GM21390 (cell line): ENCODE measurements around the gene CCL27.

ENCODE experiments used
- ATAC-seq: cut with Tn5 transposase; IDR thresholded peaks from one replicate; pipeline ENCODE4 v1.9.1; 2021; ENCODE audit not compliant: unreplicated experiment

The CCL27 gene, protein sequence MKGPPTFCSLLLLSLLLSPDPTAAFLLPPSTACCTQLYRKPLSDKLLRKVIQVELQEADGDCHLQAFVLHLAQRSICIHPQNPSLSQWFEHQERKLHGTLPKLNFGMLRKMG

DNA sequence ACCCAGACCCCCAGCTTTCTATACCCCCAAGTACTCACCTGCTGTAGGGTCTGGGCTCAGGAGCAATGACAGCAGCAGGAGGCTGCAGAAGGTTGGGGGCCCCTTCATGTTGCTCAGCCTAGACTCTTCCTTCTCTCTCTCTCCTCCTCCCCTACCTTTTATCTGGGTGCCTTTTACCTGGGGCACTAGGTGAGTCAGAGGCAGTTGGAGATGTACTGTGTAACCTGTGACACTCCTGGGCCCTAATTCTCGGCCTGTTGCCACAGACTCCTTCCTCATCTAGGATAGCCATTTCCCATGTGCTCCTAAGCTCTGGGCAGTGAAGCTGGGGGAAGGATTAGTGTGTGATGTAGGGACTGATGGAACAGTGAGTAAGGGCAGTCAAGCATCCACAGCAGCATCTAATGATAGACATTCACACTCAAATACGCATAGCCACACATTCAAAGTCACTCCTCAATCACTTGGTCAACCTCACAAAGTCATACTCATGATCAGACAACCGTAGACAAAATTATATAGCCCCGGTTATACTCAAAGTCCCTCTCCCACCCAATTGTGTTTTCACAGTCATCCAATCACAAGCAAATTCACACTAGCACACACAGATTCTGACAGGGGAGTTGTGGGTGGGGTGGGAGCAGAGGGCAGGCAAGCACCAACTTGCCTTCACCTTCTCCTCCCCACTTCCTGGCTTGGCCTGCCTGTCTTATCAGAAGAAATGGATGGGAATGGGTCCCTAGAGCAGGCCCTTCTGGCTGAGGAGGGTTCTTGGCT lies at the start of gene CCL27:
Gene CCL27, minus strand, starts transcription at position 132 of the 777 bp plus-strand sequence. Its CDS starts 24 bp downstream, at position 108.
- no peak for ATAC-seq

DNA sequence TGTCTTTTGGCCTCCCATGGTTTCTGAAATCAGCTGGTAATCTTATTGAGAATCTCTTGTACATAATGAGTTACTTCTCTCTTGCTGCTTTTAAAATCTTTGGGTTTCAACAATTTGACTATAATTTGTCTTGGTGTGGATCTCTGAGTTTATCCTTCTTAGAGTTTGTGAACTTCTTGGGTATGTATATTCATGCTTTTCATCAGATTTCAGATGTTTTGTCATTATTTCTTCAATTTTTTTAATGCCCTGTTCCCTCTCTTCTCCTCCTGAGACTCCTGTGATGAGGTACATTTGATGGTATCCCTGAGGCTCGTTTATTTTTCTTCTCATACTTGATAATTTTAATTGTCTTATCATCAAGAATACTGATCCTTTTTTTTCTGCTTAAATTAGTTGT lies 49.7 kb upstream of the CCL27 start:
- ATAC-seq: no peak

- no peak for ATAC-seq
These were observed 47.6 kb upstream of the CCL27 start, which contains the start of gene CCL21 for GRCh38 chr9:34710023-34710422. TSS of gene CCL21 (minus strand) at chr9:34710136. CDS start at chr9:34710066, 70 bp downstream.

DNA sequence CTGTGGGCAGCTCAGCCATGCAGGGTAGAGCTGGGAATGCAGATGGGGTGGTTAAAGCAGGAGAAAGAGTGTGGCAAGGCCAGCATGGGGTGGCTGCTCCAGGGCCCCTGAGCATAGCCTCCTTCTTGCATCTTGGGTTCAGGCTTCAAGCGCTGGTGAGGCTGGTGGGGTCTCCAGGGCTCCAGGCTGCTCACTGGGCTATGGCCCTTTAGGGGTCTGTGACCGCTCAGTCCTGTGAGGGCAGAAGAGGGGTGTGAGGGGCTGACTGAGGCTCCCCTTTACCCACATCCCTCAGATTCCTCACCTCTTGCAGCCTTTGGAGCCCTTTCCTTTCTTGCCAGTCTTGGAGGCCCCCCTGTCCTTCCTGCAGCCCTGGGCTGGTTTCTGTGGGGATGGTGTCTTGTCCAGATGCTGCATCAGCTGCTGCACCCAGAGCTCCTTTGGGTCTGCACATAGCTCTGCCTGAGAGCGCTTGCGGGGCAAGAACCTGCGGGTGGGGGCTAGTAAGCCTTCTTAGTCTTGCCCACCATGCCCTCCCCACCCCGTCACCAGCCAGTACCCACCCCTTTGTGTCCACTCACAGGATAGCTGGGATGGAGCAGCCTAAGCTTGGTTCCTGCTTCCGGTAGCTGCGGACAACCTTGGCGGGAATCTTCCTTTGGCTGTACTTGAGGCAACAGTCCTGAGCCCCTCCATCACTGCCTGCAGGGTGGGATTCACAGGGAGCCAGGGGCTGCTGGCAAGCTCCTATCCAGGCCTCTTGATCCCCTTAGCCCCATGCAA lies 46.9 kb upstream of the CCL27 start:
- no peak for ATAC-seq

DNA sequence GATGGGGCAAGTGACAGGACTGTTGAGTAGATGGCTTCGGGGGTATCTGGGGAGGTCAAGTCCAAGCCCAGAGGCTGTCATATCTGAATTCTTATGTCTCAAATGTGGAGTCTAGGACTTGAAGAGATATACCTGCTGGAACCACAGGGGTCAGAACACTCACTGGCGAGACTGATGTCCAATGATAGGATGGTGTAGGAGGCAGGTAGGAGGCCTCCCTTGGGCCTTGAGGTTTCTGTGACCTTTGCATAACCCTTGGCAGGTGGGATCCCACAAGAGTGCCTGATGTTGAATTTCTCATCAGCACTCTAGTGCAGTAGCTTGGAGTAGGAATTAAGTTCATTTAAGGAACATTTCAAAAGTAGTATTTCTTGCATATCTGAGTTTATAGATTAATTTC lies 44.7 kb upstream of the CCL27 start:
- no peak for ATAC-seq

DNA sequence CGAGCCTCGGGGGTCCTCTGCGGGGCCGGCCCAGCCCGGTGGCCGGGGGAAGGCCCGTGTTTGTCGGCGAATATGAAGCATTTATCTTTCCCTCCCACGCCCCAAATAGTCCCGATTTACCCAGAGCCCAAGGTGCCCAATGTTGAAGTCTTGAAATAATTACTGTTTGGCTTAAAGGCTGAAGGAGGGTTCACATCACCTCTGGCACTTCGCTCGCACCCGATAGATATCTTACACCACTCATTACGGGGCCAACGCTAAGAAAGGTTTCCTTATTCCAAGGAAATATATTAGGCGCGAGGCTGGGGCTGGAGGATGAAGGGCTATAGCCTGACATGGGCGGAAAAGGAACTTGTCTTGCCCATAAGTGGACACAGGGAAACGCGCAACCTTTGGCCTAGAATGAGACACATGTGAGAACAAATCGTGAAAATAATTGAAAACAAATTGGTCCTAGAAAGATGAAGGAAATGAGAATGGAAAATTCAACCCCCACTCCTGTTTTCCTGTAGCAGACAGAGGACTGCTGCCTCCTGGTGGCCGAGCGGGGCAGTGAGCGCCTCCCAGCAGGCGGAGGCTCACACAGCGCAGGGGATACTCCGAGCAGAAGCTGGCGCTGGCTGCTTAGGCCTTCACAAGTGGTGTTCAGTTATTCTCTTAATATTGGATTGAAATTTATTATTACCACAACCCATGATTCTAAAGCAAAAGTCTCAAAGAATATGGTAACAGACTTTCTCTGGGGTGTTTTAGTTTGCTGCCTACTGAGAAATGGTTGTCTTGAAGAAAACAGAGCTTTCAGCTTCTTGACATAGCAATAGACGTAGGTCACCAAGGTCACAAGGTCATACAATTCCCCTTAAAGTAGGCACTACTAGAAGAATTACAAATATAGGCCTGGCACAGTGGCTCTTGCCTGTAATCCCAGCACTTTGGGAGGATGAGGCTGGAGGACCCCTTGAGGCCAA lies 39.6 kb upstream of the CCL27 start:
- ATAC-seq: peak; percentile 75

DNA sequence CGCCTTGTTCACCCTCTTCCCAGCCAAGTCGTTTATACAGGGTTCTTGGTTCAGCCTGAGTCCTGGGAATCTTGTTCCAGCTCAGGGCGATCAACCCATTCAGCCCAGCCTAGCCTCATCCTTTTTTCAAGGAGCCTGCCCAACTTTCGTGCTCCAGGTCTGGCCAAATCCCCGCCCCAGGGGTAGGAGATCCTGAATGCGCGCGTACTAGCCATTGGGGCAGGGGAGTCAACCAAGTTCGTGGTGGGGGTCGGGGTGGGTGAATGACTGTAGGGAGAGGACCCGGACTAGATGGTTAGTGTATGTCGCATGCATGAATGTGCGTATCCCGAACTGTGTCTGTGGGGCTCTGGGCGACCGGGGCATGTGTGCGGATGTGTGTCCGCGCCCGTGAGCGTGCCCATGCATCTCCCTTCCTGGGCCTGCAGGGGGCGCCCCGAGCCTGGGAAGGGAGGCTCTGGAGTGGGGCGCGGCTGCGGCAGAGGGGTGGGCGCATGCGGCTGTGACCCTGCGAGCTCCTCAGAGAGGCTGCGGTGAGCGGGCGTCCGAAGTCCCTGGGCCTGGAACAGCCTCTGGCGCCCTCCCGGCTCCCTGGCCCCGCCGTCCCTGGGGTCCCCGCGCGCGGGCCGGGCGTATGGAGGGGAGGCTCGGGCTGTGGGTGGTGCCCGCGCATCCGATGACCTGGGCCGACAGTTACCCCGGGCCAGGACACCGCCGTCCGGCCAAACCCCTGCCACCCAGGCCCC lies 38.7 kb upstream of the CCL27 start:
- ATAC-seq: peak; percentile 72

DNA sequence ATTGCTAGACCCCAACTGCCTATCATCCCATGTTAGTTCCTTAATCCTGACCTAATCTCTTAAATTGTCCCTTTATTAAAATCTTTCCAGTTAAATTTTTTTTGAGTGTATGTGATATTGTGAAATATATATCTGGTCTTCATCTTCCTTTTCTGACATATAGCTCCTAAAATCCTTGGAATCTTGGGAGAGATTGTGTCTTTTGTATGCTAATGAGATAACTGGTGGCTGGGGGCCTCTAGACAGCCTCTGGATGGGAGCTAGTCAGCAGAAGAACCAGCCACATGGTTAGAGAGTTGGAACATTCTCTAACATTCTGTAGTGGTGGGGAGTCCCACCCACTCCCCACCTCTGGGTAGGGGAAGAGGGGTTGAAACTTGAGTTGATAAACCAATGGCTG lies 32.4 kb upstream of the CCL27 start:
- ATAC-seq: no peak

GRCh38 chr9:34693560-34693959 lies 31.1 kb upstream of the CCL27 start:
- ATAC-seq: no peak

DNA sequence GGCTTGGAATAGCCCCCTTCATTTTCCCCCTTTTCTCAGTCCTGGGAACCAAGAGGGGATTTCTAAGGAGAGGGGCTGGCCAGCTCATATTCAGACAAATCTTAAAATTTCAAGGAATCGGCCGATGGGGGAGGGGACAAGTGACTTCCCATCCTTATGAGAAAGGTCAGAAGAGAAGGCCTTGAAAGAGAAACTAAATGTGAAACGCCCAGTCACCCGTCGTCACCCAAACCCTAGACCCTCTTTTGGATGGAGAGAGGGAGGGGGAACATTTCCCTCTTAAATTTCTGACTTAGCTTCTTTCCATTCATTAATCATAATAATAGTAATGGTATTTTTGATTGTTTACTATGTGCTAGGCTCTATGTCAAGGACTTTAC lies 29.5 kb upstream of the CCL27 start:
- ATAC-seq: no peak

DNA sequence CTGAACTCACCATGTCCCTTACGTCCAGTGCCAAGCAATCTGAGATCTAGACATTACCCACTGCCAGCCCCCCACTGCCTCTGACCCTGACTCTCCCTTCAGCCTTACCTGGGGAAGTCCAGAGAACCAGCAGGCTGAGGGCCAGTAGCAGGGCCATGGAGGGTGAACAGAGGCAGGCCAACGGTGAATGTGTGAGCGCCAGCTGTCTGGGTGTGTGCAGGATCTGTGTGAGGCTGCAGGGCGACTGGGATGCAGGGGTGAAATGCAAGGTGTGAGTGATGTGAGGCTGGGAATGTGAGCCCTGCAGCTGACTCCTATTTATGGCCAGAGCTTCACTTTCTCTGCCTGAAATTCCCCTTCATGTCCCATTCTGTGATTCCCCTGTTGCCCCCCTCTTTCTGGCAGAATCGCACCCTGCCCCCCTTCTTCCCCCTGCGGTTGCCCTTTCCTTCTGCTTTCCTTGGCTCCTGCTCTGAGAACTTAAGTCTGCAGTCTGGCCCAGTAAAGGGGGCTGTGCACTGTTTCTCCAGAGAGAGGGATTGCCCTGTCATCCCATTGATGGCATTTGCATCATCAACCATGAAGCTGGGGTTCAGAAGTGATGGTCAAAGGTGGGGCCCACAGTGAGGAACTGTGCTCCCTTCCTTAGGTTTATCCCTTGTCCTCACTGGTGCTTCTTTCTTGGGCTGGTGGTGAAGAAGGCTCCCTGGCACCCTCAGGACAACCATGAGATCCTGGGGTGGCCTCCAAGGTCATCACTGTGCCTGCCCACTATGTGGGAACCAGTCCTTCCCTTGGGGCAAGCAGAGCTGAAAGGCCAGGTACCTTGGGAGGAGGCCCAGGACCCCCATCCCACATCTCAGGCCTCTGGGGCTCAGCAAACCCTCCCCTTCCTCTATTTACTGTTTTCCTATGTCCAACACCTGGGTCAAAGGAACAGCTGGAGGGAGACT lies 28.8 kb upstream of the CCL27 start, which contains the start of gene CCL19:
Gene CCL19, minus strand, starts transcription at position 294 of the 953 bp plus-strand sequence. Its CDS starts 137 bp downstream, at position 157.
- ATAC-seq: no peak

DNA sequence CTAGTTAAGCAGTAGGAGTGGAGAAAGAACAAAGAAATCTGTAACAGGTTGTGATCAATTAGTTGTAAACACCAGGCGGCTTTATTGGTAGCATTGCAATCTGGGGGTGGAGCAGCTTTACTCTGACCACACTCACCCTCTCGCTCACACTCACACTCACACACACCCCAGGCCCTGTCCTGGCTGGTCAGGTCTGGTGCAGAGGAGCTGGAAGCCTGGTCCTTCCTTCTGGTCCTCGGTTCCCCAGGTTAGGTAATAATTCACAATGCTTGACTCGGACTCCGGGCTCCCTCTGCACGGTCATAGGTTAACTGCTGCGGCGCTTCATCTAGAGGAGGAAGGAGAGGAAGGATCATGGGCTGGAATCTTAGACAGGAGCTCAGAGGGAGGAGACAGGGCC lies 27.1 kb upstream of the CCL27 start:
- ATAC-seq: no peak

- no peak for ATAC-seq
These were observed 26.6 kb upstream of the CCL27 start for GRCh38 chr9:34689116-34689470.

DNA sequence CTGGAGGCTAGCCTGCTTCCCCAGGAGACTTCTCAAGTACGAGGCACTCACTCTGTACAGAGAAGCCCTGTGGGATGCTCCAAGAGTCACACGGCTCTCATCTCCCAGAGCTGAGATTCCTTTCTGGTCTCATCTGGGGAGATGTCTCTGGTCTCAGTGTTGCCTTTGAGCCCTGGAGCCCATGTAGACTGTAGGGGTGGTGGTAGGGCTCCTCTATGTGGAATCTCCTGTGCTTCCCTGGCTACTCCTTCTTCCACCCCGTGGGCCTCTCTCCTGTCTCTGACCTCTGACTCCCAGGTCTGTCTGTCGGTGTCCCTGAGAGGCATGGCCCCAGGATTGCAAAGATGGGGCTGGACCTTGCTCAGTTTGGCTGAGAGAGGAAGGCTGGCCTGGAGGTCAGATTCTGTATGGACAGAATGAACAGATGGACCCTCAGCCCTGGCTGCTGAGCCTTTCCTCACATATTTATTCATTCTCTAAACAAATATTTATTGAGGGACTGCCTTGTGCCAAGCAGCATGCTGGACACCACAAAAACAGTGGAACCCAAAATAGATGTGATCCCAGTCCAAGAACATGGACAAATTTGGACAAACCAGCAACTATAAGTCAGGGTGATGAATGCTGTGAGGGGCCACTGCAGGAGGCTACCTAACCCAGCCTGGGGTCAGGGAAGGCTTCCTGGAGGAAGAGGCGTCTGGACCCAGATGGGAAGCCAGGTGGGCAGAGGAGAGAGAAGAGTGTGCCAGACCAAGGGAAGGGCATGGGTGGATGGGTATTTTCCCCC lies 26.1 kb upstream of the CCL27 start:
- no peak for ATAC-seq

DNA sequence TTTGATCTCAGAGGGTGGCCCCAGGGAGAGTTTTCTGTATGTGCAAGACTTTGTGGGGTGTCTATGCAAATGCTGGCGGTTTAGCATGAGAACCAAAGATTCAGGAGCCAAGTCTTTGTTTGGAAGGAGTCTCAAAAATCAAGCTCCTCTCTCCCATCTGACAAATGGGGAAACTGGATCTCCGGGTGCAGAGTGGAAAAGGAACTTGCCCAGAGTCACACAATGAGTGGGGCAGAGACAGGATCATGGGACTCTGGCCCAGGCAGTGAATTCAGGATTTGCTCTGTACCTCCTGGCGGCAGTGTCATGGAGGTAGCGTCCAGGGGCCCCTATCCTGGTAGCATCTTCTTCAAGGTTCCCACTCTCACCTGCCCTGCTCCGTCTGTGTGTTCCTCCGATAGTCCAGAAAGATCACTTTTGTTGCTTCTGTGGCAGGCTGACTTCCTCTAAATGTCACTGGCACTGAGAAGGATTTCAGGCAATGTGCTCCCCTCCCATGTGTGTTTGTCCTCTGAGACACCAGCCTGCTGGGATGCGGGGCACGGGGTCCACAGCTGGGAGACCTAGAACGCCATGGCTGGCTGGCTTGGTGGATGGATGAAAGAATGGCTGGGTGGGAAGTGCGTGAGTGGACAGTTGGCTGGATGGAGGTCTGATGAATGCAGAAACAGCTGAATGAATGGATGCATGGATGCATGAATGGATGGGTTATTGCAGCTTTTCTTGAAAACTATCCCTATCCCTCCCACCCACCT lies 25.0 kb upstream of the CCL27 start:
- ATAC-seq: no peak

DNA sequence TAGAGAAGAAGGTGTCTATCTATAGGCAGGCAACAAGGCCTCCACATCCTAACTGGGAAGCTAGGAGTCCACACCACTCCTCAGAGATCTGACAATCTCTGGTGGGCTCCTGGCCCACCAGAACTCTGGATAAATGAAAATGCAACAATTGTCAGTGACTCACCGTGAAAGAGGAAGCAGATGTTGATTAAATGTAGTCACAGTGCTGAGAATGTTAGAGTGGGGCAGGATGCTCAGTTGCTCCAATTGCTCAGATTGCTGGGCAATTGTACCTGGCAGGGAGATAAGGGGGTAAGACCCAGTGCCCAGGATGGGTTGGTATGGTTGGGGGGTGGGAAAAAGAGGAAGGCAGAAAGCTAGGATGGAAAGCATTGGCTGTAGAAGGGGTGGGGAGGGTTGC lies 24.3 kb upstream of the CCL27 start:
- no peak for ATAC-seq

DNA sequence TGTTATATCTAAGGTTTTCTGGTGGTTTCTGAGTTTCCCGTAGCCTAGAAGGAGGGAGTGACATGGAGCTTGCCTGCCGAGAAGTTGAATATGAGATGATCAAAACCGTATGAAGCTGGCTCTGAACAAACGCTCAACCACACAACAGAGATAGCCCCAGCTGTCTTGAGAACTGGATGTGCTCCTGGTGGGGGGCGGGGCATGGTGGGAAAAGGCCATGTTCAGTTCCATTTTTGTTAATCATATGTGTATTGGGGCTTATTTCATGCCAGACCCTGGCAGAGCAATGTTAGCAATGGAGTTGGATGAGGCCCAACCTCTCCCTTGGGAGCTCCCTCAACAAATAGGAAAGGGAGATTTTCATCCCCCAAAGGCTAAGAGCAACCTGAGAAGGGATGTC lies 23.8 kb upstream of the CCL27 start:
- no peak for ATAC-seq

DNA sequence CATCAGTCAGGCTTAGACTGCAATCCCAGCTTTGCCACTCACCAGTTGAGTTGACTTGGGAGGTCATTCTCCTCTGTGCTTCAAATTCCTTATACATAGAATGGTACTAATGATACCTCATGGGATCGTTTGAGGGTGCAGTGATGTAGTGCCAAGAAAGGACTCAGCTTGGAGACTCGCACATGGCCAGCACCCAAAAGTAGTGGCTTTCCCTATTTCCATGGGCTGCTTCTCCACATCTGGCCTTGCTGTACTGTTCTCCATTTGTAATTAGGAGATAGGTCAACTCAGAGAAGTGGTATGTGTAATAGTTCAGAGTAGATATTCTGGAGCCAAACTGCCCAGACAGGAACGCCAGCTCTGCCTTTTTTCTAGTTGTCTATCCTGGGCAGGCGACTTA lies 23.1 kb upstream of the CCL27 start:
- ATAC-seq: no peak
